Keratinocyte (primary cell): ENCODE results near the gene MYCBPAP. TPM values are rescaled to one million over a fixed set of nuclear protein-coding genes. Genes with fewer than 3 reads are reported as not detected.

Experiments
- DNase-seq: peaks from one replicate; pipeline ENCODE4 v3.0.0-alpha.2; 2011; ENCODE audit warnings: low read depth, missing footprints, low spot score
- FAIRE-seq: peaks from 2 replicates; lab custom pipeline; 2011; peaks lifted over from hg19 to GRCh38; lab: Jason Lieb, UNC
- H2AFZ ChIP-seq: 2 replicates; pipeline ENCODE4 v1.6.0; 2012; ENCODE audit warnings: low read length, control low read depth, inconsistent platforms; ENCODE audit not compliant: control insufficient read depth
- H3K27ac ChIP-seq: 2 replicates; pipeline ENCODE4 v1.5.1; 2011; ENCODE audit warnings: low read length; ENCODE audit not compliant: control insufficient read depth, insufficient read depth
- H3K27me3 ChIP-seq: 3 replicates; pipeline ENCODE4 v1.6.0; 2011; ENCODE audit warnings: low read length; ENCODE audit not compliant: control insufficient read depth, insufficient read depth; ENCODE audit errors: extremely low read depth
- H3K36me3 ChIP-seq, 2 experiments: 2 replicates in 1 of 2; 3 replicates in 1 of 2; pipeline ENCODE4 v1.5.1; 2011; ENCODE audit warnings: low read length in 2 of 2, mild to moderate bottlenecking in 1 of 2; ENCODE audit not compliant: control insufficient read depth in 2 of 2, insufficient read depth in 2 of 2; ENCODE audit errors: extremely low read depth in 1 of 2
- H3K4me1 ChIP-seq: 3 replicates; pipeline ENCODE4 v1.5.1; 2011; ENCODE audit warnings: low read length; ENCODE audit not compliant: control insufficient read depth, insufficient read depth; ENCODE audit errors: extremely low read depth
- H3K4me2 ChIP-seq: 3 replicates; pipeline ENCODE4 v1.6.0; 2011; ENCODE audit warnings: low read depth, low read length; ENCODE audit not compliant: control insufficient read depth, insufficient read depth; ENCODE audit errors: extremely low read depth
- H3K4me3 ChIP-seq, 3 experiments: fragments of 200-600 bp in 1 of 3; sonication (generic) in 1 of 3; 2 replicates in 2 of 3; 3 replicates in 1 of 3; pipeline ENCODE4 v1.5.1; 2011 to 2016; ENCODE audit warnings: low read length in 3 of 3, mild to moderate bottlenecking in 3 of 3, control low read depth in 2 of 3, inconsistent platforms in 1 of 3, low read depth in 1 of 3, mixed read lengths in 1 of 3, mixed run types in 1 of 3, moderate library complexity in 1 of 3; ENCODE audit not compliant: control insufficient read depth in 2 of 3, insufficient read depth in 2 of 3; ENCODE audit errors: extremely low read depth in 1 of 3
- H3K79me2 ChIP-seq: 2 replicates; pipeline ENCODE4 v1.6.0; 2012; ENCODE audit warnings: low read length; ENCODE audit not compliant: control insufficient read depth, insufficient read depth
- H3K9ac ChIP-seq: 3 replicates; pipeline ENCODE4 v1.6.0; 2011; ENCODE audit warnings: low read length; ENCODE audit not compliant: control insufficient read depth, insufficient read depth; ENCODE audit errors: extremely low read depth
- H3K9me1 ChIP-seq: 3 replicates; pipeline ENCODE4 v1.6.0; 2011; ENCODE audit warnings: low read length; ENCODE audit not compliant: control insufficient read depth, insufficient read depth; ENCODE audit errors: extremely low read depth
- H3K9me3 ChIP-seq: 2 replicates; pipeline ENCODE4 v1.5.1; 2012; ENCODE audit warnings: low read depth, low read length; ENCODE audit not compliant: control insufficient read depth
- H4K20me1 ChIP-seq: 3 replicates; pipeline ENCODE4 v1.6.0; 2011; ENCODE audit warnings: low read length; ENCODE audit not compliant: control insufficient read depth, insufficient read depth; ENCODE audit errors: extremely low read depth
- EZH2 ChIP-seq: IDR thresholded peaks from one replicate; pipeline ENCODE4 v1.6.1; 2012; ENCODE audit warnings: inconsistent platforms, mild to moderate bottlenecking, low read length, moderate library complexity
- dilution Hi-C: fragments of 300-500 bp; cut with MboI; formaldehyde crosslinking; loops from one replicate; pipeline ENCODE4 v1.7.0; 2020; ENCODE audit warnings: low sequenced_read_pairs; ENCODE audit not compliant: extremely low pct_ligation_motif_present
- polyA plus RNA-seq, 5 experiments: library from polyadenylated mRNA; depleted of rRNA in 3 of 5; stranded (reverse) in 3 of 5; stranded (forward) in 1 of 5; unstranded in 1 of 5; fragments of >200 nt; gene quantifications; 1 replicate in 1 of 5; 2 replicates in 3 of 5; 3 replicates in 1 of 5; pipeline versions ENCODE4 v1.2.1 to v1.2.3, GENCODE V29; 2011 to 2012; ENCODE audit warnings: missing spikeins in 2 of 5, low read depth in 1 of 5, low replicate concordance in 1 of 5
- TF ChIP-seq, protein P1 (sequence below), 3 experiments: IDR thresholded peaks in 1 of 3; conservative IDR thresholded peaks in 1 of 3; optimal IDR thresholded peaks in 1 of 3; 2 replicates in 2 of 3; 3 replicates in 1 of 3; pipeline versions ENCODE3 to v1.5.1; 2011; ENCODE audit warnings: low read length in 3 of 3, mild to moderate bottlenecking in 3 of 3, moderate library complexity in 2 of 3, control low read depth in 1 of 3, inconsistent platforms in 1 of 3; ENCODE audit not compliant: insufficient read depth in 2 of 3; ENCODE audit errors: extremely low read depth in 1 of 3

The MYCBPAP gene
- polyA plus RNA-seq, 1 donor (not counting 4 experiments of a cell fraction or from before 2014, with no cell fraction given), result 9.5 TPM

DNA sequence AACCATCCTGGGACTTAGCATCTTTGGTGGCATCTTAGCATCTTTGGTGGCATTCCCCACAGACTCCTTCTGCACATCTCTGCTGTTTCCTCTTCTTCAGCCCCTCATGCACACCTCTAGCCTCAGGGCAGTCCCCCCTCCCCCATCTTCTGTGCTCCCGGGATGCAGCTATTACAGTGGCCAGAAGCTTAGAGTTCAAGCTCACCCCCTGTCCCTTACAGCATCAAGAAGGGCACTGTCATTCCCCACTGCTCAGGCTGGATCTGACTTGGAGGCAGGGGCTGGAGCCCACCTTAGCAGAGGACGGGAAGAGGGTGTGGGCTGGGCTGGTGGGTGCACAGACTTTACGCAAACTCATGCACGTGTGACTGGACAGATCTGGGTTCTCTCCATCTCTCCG lies 24.9 kb downstream of the MYCBPAP start:
- peaks cover 8 to 25% of the 10 kb centered on the region in 2 experiments for H3K36me3 ChIP-seq
- no peak for DNase-seq
- H2AFZ ChIP-seq, result no peak overlapping the region
- TF ChIP-seq, protein P1, sequence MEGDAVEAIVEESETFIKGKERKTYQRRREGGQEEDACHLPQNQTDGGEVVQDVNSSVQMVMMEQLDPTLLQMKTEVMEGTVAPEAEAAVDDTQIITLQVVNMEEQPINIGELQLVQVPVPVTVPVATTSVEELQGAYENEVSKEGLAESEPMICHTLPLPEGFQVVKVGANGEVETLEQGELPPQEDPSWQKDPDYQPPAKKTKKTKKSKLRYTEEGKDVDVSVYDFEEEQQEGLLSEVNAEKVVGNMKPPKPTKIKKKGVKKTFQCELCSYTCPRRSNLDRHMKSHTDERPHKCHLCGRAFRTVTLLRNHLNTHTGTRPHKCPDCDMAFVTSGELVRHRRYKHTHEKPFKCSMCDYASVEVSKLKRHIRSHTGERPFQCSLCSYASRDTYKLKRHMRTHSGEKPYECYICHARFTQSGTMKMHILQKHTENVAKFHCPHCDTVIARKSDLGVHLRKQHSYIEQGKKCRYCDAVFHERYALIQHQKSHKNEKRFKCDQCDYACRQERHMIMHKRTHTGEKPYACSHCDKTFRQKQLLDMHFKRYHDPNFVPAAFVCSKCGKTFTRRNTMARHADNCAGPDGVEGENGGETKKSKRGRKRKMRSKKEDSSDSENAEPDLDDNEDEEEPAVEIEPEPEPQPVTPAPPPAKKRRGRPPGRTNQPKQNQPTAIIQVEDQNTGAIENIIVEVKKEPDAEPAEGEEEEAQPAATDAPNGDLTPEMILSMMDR (optimal IDR thresholded peaks at IDR 0.05 in 1 of 3, IDR thresholded peaks at IDR 0.05 in 1 of 3, conservative IDR thresholded peaks at IDR 0.05 in 1 of 3; ENCODE audit: extremely low read depth in 1 of 3, insufficient read depth in 2 of 3, low read length in 3 of 3), result no peak
- FAIRE-seq, result peak; percentile 81
- H4K20me1 ChIP-seq, result peaks cover 2% of the 10 kb centered on the region
- dilution Hi-C loops, result no loop called here
- H3K79me2 ChIP-seq, result peaks cover 59% of the 10 kb centered on the region
- peak overlapping the region; percentile 71 for H3K27ac ChIP-seq
- no peaks in the 10 kb centered on the region for H3K9me1 ChIP-seq
- H3K27me3 ChIP-seq, result no peaks in the 10 kb centered on the region
- H3K4me3 ChIP-seq, result peak overlapping the region; percentile 67 to 82 (median 70)
- H3K9ac ChIP-seq, result peak overlapping the region; percentile 82
- peak overlapping the region; percentile 93 for H3K4me2 ChIP-seq
- peaks cover 45% of the 10 kb centered on the region for H3K4me1 ChIP-seq
- no peaks in the 10 kb centered on the region for H3K9me3 ChIP-seq

DNA sequence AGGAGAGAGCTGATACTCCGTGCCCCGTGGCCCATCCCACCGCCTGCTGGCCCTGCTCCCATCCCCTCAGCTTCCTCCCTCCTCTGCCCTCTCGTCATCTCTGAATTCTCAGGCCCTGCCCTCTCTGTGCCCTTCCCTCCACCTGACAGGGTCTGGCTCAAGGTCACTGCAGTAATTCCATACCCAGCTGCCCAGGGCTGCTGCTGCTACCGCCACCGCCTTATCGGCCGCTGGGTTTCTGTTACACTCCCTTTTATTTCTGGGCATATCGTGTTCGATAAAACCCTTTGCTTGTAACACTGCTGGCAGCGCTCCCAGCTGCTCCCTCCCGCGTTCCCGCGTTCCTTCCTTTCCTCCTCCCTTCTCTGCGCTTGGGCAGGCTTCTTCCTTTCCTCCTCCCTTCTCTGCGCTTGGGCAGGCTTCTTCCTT lies 25.5 kb downstream of the MYCBPAP start:
- Histone ChIP-seq H3K79me2 (peaks cover 64% of the 10 kb centered on the region), H3K9ac (peak overlapping the region; percentile 82), H4K20me1 (peaks cover 2% of the 10 kb centered on the region), H3K9me3 (no peaks in the 10 kb centered on the region), H2AFZ (no peak overlapping the region), H3K27ac (peak overlapping the region; percentile 71), H3K36me3 (peaks cover 13 to 30% of the 10 kb centered on the region in 2 experiments), H3K4me3 (peak overlapping the region; percentile 67 to 82 (median 70)), H3K4me1 (peaks cover 50% of the 10 kb centered on the region), H3K27me3 (no peaks in the 10 kb centered on the region), H3K9me1 (no peaks in the 10 kb centered on the region), H3K4me2 (peak overlapping the region; percentile 93)
- TF ChIP-seq, protein P1 (optimal IDR thresholded peaks at IDR 0.05 in 1 of 3, IDR thresholded peaks at IDR 0.05 in 1 of 3, conservative IDR thresholded peaks at IDR 0.05 in 1 of 3; ENCODE audit: extremely low read depth in 1 of 3, insufficient read depth in 2 of 3, low read length in 3 of 3), result no peak
- no peak for TF ChIP-seq EZH2
- FAIRE-seq (no peak), DNase-seq (no peak)
- dilution Hi-C loops, result no loop called here
